ENCODE data around the gene SMAP1.
"Not testable (repeated sequence)": the region's sequence is repeated elsewhere in the genome, so short reads cannot be mapped to it uniquely, and the experiment has no call there.

DNA sequence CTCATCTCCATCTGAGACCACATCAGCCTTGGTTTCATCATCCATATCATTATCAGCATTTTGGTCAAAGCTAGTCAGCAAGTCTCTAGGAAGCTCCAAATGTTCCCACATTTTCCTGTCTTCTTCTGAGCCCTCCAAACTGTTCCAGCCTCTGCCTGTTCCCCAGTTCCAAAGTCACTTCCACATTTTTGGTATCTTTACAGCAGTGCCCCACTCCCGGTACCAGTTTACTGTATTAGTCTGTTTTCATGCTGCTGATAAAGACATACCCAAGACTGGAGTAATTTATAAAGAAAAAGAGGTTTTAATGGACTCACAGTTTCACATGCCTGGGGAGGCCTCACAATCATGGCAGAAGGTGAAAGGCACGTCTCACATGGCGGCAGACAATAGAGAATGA, 74.8 kb downstream of the SMAP1 start:
- TF ChIP-seq EZH2 (IDR thresholded peaks at IDR 0.05; ENCODE audit: borderline replicate concordance, low read depth, low read length, poor library complexity, severe bottlenecking), result not testable (repeated sequence)
- TF ChIP-seq, protein P1, sequence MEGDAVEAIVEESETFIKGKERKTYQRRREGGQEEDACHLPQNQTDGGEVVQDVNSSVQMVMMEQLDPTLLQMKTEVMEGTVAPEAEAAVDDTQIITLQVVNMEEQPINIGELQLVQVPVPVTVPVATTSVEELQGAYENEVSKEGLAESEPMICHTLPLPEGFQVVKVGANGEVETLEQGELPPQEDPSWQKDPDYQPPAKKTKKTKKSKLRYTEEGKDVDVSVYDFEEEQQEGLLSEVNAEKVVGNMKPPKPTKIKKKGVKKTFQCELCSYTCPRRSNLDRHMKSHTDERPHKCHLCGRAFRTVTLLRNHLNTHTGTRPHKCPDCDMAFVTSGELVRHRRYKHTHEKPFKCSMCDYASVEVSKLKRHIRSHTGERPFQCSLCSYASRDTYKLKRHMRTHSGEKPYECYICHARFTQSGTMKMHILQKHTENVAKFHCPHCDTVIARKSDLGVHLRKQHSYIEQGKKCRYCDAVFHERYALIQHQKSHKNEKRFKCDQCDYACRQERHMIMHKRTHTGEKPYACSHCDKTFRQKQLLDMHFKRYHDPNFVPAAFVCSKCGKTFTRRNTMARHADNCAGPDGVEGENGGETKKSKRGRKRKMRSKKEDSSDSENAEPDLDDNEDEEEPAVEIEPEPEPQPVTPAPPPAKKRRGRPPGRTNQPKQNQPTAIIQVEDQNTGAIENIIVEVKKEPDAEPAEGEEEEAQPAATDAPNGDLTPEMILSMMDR (conservative IDR thresholded peaks at IDR 0.05; ENCODE audit: low read depth, low read length), result not testable (repeated sequence)

All from A673 (cell line).